CD4-positive, alpha-beta memory T cell (primary cell): ENCODE results near the gene PPP6R2. TPM values are rescaled to one million over a fixed set of nuclear protein-coding genes. Genes with fewer than 3 reads are reported as not detected.
"Not testable (repeated sequence)": the region's sequence is repeated elsewhere in the genome, so short reads cannot be mapped to it uniquely, and the experiment has no call there.

Experiments
- CTCF ChIA-PET: fragments of 350-600 bp; sonication (Branson Sonifier 250); formaldehyde crosslinking; loops from one replicate; lab custom pipeline; 2021; ENCODE audit warnings: inconsistent platforms; ENCODE audit not compliant: partially characterized antibody; lab: Charles Lee
- POLR2A ChIA-PET: fragments of 350-600 bp; sonication (Branson Sonifier 250); formaldehyde crosslinking; loops from one replicate; lab custom pipeline; 2021; ENCODE audit not compliant: partially characterized antibody; lab: Charles Lee
- DNase-seq, 5 donors: peaks; one replicate each; pipeline versions ENCODE4 v3.0.0 to v3.0.0-alpha.2; 2020 to 2022; ENCODE audit warnings: mixed read lengths in 1 of 5
- H3K27ac ChIP-seq: one replicate; pipeline ENCODE4 v1.7.0; 2013; ENCODE audit warnings: low read depth, low read length
- H3K27me3 ChIP-seq: 2 replicates; pipeline ENCODE4 v1.7.0; 2013; ENCODE audit warnings: mild to moderate bottlenecking, low read length, moderate library complexity; ENCODE audit not compliant: insufficient read depth
- H3K36me3 ChIP-seq: 2 replicates; pipeline ENCODE4 v1.7.0; 2013; ENCODE audit warnings: mild to moderate bottlenecking, low read length, moderate library complexity; ENCODE audit not compliant: insufficient read depth
- H3K4me1 ChIP-seq: 2 replicates; pipeline ENCODE4 v1.7.0; 2013; ENCODE audit warnings: mild to moderate bottlenecking, low read length, moderate library complexity; ENCODE audit not compliant: insufficient read depth
- H3K4me3 ChIP-seq, 2 donors: one replicate each; pipeline ENCODE4 v1.7.0; 2013; ENCODE audit warnings: low read length in 2 of 2, mild to moderate bottlenecking in 1 of 2
- H3K9me3 ChIP-seq, 2 donors: one replicate each; pipeline ENCODE4 v1.7.0; 2013; ENCODE audit warnings: low read length in 2 of 2, control low read depth in 1 of 2; ENCODE audit not compliant: control insufficient read depth in 1 of 2
- H3K27ac Mint-ChIP-seq, 7 donors: one replicate each; pipeline ENCODE4 v1.8.0; 2020 to 2021; ENCODE audit warnings: mixed read lengths in 7 of 7, mild to moderate bottlenecking in 6 of 7, inconsistent platforms in 3 of 7, moderate library complexity in 3 of 7
- H3K27me3 Mint-ChIP-seq, 2 donors: one replicate each; pipeline ENCODE4 v1.8.0; 2020 to 2021; ENCODE audit warnings: mixed read lengths in 2 of 2
- H3K36me3 Mint-ChIP-seq, 2 donors: one replicate each; pipeline ENCODE4 v1.8.0; 2020 to 2021; ENCODE audit warnings: mixed read lengths in 2 of 2, inconsistent platforms in 1 of 2, mild to moderate bottlenecking in 1 of 2
- H3K4me1 Mint-ChIP-seq, 4 donors: one replicate each; pipeline ENCODE4 v1.8.0; 2020 to 2021; ENCODE audit warnings: mixed read lengths in 4 of 4, mild to moderate bottlenecking in 1 of 4
- H3K4me3 Mint-ChIP-seq, 8 donors: one replicate each; pipeline ENCODE4 v1.8.0; 2020 to 2021; ENCODE audit warnings: mixed read lengths in 8 of 8, mild to moderate bottlenecking in 7 of 8, moderate library complexity in 6 of 8, inconsistent platforms in 3 of 8
- H3K9me3 Mint-ChIP-seq, 8 donors: one replicate each; pipeline ENCODE4 v1.8.0; 2020 to 2021; ENCODE audit warnings: mixed read lengths in 8 of 8, mild to moderate bottlenecking in 5 of 8, inconsistent platforms in 3 of 8, moderate library complexity in 1 of 8
- intact Hi-C: fragments of 100-400 bp; cut with micrococcal nuclease; formaldehyde crosslinking; loops from one replicate; pipeline ENCODE4 v1.15.1; 2023
- polyA plus RNA-seq, 2 donors: library from polyadenylated mRNA; unstranded; fragments of 300-500 nt; fragmentation: Illumina TruSeq; gene quantifications; one replicate each; pipeline ENCODE4 v1.2.3, GENCODE V29; 2021
- total RNA-seq, 2 experiments: library from RNA; stranded (reverse); gene quantifications; one replicate each; pipeline ENCODE4 v1.2.3, GENCODE V29; 2021

PPP6R2 gene
- total and polyA plus RNA-seq, 4 experiments from 2014 or later = 13.3 to 91.2 (median 53.9) TPM

GRCh38 chr22:50318698-50319411 lies 24.3 kb upstream of the PPP6R2 start:
- Mint-ChIP-seq H3K9me3 (no peaks in the 10 kb centered on the region), H3K36me3 (no peaks in the 10 kb centered on the region), H3K27me3 (no peaks in the 10 kb centered on the region), H3K4me3 (peak overlapping the region in 1 of 8 donors; percentile 25), H3K27ac (peak overlapping the region in 1 of 7 donors; percentile 13), H3K4me1 (peaks cover 6 to 15% (median 10%) of the 10 kb centered on the region in 4 donors)
- peaks cover 16% of the 10 kb centered on the region for H3K4me1 ChIP-seq
- H3K27me3 ChIP-seq = no peaks in the 10 kb centered on the region
- intact Hi-C loops = no loop called here
- H3K36me3 ChIP-seq = no peaks in the 10 kb centered on the region
- H3K4me3 ChIP-seq = no peak overlapping the region
- peak in 1 of 5 donors; percentile 29 for DNase-seq
- CTCF ChIA-PET = no interaction called here
- POLR2A ChIA-PET = no interaction called here
- H3K9me3 ChIP-seq = no peaks in the 10 kb centered on the region
- H3K27ac ChIP-seq = no peak overlapping the region

DNA sequence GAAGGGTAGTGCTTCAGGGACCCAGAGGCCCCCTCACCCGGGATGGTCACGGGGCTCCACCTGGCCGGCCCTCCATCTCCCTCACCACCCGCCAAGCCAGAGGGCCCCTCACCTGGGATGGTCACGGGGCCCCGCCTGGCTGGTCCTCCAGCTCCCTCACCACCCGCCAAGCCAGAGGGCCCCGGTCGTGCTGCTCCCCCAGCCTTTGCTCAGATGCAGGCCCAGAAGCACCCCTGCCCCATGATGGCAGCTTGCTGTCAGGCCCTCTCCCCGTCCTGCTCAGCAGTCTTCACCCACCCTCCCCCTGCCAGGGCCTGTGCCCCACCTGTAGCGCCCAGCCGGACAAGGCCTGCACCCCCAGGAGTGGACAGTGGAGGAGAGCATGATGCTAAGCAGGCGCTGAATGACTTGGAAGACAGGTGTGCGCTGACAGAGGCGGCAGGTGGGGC lies 23.6 kb upstream of the PPP6R2 start:
- Histone ChIP-seq H3K27ac (no peak overlapping the region), H3K9me3 (no peaks in the 10 kb centered on the region), H3K27me3 (no peaks in the 10 kb centered on the region), H3K4me1 (peaks cover 9% of the 10 kb centered on the region), H3K36me3 (no peaks in the 10 kb centered on the region), H3K4me3 (no peak overlapping the region)
- H3K9me3 Mint-ChIP-seq = no peaks in the 10 kb centered on the region
- no peak overlapping the region for H3K27ac Mint-ChIP-seq
- DNase-seq = peak in 1 of 5 donors; percentile 27
- ChIA-PET CTCF (no interaction called here), POLR2A (no interaction called here)
- peaks cover 2 to 8% (median 5%) of the 10 kb centered on the region in 4 donors for H3K4me1 Mint-ChIP-seq
- intact Hi-C loops = no loop called here
- H3K27me3 Mint-ChIP-seq = no peaks in the 10 kb centered on the region
- H3K4me3 Mint-ChIP-seq = peak overlapping the region in 1 of 8 donors; percentile 25
- H3K36me3 Mint-ChIP-seq = no peaks in the 10 kb centered on the region

DNA sequence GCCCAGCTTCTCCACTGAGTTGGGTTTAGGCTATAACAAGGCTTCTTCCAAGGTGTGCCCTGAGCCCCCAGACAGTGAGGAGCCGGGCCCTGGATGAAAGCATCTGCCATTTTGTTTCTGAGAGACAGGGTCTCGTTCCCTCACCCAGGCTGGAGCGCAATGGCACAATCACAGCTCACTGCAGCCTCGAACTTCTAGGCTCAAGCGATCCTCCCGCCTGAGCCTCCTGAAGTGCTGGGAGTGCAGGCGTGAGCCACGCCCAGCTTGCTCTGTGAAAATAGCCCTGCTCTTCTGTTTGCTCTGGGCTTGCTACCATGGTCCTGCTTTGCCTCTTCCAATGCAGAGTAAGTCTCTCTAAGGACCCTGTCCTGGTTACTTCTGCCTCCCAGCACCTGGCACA lies 23.0 kb upstream of the PPP6R2 start:
- Mint-ChIP-seq H3K27me3 (no peaks in the 10 kb centered on the region), H3K27ac (no peak overlapping the region), H3K36me3 (no peaks in the 10 kb centered on the region), H3K9me3 (no peaks in the 10 kb centered on the region), H3K4me1 (peaks cover 2 to 10% (median 4%) of the 10 kb centered on the region in 4 donors), H3K4me3 (peak overlapping the region in 1 of 8 donors; percentile 15)
- H3K27me3 ChIP-seq = no peaks in the 10 kb centered on the region
- H3K27ac ChIP-seq = no peak overlapping the region
- DNase-seq = no peak
- H3K4me3 ChIP-seq = no peak overlapping the region
- intact Hi-C loops = no loop called here
- H3K36me3 ChIP-seq = no peaks in the 10 kb centered on the region
- no peaks in the 10 kb centered on the region for H3K9me3 ChIP-seq
- peaks cover 3% of the 10 kb centered on the region for H3K4me1 ChIP-seq
- CTCF ChIA-PET = interaction anchor here (1.8 kb wide), 1 partner anchor 67 kb away, joined by 5 read pairs; no protein-coding TSS in a partner anchor
- POLR2A ChIA-PET = no interaction called here

DNA sequence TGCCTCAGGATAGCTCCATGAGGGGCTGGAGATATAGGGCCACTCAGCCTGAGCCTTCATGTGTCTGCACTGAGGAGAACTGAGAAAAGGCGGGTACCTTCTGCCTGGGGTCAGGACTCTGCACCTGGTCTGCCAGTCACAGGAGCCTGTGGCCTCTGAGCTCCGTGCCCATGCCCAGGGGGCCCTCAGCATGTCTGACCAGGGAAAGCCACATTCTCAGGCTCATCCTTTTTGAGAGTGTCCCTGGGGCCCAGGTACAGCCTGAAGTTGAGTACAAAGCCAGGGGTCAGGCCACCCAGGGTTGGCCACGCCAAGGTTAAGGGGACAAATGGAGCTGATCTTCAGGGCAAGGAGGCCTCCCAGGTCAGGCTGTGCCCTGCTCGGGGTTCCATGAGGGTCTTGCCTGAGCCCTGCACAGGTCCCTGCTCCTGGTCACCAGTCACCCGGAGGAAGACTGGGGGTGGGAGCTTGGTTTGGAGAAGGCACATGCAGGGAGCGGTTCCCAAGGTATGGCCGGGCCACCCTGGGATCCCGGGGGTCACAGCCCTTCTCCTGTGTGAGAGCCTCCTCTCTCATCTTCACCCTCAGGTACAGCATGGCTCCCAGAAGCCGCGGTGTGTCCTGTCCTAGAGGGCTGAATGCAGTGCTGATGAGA lies 22.3 kb upstream of the PPP6R2 start:
- Mint-ChIP-seq H3K4me3 (peak overlapping the region in 1 of 8 donors; percentile 15), H3K4me1 (peaks cover 0 to 7% (median under 1%) of the 10 kb centered on the region in 4 donors), H3K9me3 (no peaks in the 10 kb centered on the region), H3K27ac (no peak overlapping the region), H3K36me3 (no peaks in the 10 kb centered on the region), H3K27me3 (no peaks in the 10 kb centered on the region)
- no peak overlapping the region for H3K27ac ChIP-seq
- H3K36me3 ChIP-seq = no peaks in the 10 kb centered on the region
- DNase-seq = peak in 1 of 5 donors; percentile 3
- CTCF ChIA-PET = interaction anchor here (1.3 to 1.8 kb wide), 3 partner anchors 21 to 68 kb away, joined by 4 to 11 read pairs (median 5); no protein-coding TSS in a partner anchor
- POLR2A ChIA-PET = interaction anchor here (0.9 to 1.3 kb wide), 2 partner anchors 21 to 69 kb away, joined by 3 to 4 read pairs; partner anchors contain the start of gene HDAC10
- no peaks in the 10 kb centered on the region for H3K4me1 ChIP-seq
- no peak overlapping the region for H3K4me3 ChIP-seq
- intact Hi-C loops = no loop called here
- no peaks in the 10 kb centered on the region for H3K27me3 ChIP-seq
- no peaks in the 10 kb centered on the region for H3K9me3 ChIP-seq

- CTCF ChIA-PET = interaction anchor here (0.9 to 2.3 kb wide), 7 partner anchors 10 to 81 kb away, joined by 3 to 11 read pairs (median 4); no protein-coding TSS in a partner anchor
- intact Hi-C loops, DNase-seq, H3K4me1 ChIP-seq, H3K36me3 Mint-ChIP-seq, H3K4me3 Mint-ChIP-seq, H3K27me3 ChIP-seq, POLR2A ChIA-PET, H3K27ac Mint-ChIP-seq, H3K9me3 ChIP-seq, H3K36me3 ChIP-seq, H3K9me3 Mint-ChIP-seq, H3K4me3 ChIP-seq, H3K27ac ChIP-seq, H3K27me3 Mint-ChIP-seq: not testable (repeated sequence)
- H3K4me1 Mint-ChIP-seq = peaks cover 4 to 14% (median 6%) of the 10 kb centered on the region in 4 donors
These were observed 20.6 kb upstream of the PPP6R2 start for GRCh38 chr22:50322382-50323104.

GRCh38 chr22:50323900-50324299 lies 19.2 kb upstream of the PPP6R2 start:
- Histone ChIP-seq H3K9me3 (no peaks in the 10 kb centered on the region), H3K4me3 (no peak overlapping the region), H3K27me3 (no peaks in the 10 kb centered on the region), H3K27ac (no peak overlapping the region), H3K36me3 (no peaks in the 10 kb centered on the region), H3K4me1 (peaks cover 9% of the 10 kb centered on the region)
- H3K27me3 Mint-ChIP-seq = no peaks in the 10 kb centered on the region
- intact Hi-C loops = no loop called here
- H3K27ac Mint-ChIP-seq = no peak overlapping the region
- no peak for DNase-seq
- H3K4me3 Mint-ChIP-seq = no peak overlapping the region
- POLR2A ChIA-PET = interaction anchor here (1.1 to 1.8 kb wide), 2 partner anchors 9 to 73 kb away, joined by 3 to 9 read pairs; partner anchors contain the start of gene HDAC10
- no peaks in the 10 kb centered on the region for H3K9me3 Mint-ChIP-seq
- H3K36me3 Mint-ChIP-seq = no peaks in the 10 kb centered on the region
- H3K4me1 Mint-ChIP-seq = peaks cover 5 to 14% (median 8%) of the 10 kb centered on the region in 4 donors
- CTCF ChIA-PET = interaction anchor here (0.7 to 2.3 kb wide), 5 partner anchors 18 to 297 kb away, joined by 3 to 10 read pairs (median 3); no protein-coding TSS in a partner anchor
